NCI-H1105 (cell line): ENCODE data around the gene SPOCK3.

Experiments used
- DNase-seq: peaks from one replicate; lab custom pipeline; 2025; lab: John Stamatoyannopoulos, UW

SPOCK3 gene

DNA sequence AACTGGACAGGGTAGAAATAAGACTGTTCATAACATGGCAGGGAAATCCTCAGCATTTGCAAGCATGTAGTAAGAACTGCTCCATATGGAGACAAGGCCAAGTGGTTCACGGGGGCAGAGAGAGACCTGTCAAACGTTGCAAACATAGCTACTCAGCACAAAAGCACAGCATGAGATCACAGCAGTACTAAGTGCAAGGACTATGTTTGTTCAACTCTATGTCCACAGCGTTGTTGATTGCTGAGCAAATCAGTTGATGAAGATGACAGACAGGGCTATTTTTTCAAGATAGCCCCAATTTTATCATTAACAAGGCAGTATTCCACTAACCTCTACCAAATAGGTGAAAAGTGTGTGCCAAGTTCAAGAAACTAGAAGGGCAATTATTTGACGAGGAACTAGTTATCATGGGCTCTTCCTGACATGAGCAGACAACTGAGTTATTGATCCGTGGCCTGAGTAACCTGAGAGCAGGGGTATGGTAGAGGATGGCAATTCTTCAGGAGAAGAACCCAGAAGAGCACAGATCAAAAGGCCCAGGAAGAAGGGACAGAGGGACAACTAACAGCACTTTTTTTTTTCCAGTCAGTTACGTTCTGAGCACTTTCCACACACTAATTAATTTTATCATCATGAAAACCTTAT, 57.4 kb downstream of the SPOCK3 start:
- no peak for DNase-seq

GRCh38 chr4:167171928-167172327, 62.4 kb downstream of the SPOCK3 start:
- DNase-seq = no peak

DNA sequence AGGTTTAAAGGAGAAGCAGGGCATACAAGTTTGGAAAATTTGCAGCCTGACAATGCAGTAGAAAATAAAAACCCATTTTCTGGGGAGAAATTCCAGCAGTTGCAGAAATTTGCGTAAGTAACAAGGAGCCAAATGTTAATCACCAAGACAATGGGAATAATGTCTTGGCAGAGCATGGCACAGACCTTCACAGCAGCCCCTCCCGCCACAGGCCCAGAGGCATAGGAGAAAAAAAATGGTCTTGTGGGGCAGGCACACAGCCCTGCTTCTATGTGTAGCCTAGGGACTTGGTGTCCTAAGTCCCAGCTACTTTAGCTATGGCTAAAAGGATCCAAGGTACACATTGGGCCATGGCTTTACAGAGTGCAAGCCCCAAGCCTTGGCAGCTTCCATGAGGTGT, 65.7 kb downstream of the SPOCK3 start:
- no peak for DNase-seq

- DNase-seq = no peak
Measured at GRCh38 chr4:167150587-167150986, 83.7 kb downstream of the SPOCK3 start.

- no peak for DNase-seq
Measured at GRCh38 chr4:167144605-167145004, 89.7 kb downstream of the SPOCK3 start.

DNA sequence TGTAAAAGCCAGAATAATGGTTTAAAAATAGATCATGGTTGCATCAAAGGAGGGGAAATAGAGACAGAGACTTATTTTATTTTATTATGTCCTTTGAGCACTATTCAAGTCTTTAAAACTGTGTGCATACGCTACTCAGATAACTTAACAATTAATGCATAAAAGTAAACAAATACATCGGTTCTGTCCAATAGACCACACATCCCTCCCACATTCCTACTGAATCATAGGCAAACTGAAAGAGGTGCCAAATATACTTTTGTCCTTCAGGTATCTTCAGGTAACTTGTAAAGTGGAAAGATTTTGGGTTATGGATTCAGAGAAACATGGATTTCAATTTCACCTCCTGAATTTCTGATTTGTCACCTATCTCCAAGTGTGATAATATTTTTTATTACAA, 91.3 kb downstream of the SPOCK3 start:
- DNase-seq = no peak

- DNase-seq = no peak
Measured at GRCh38 chr4:167136270-167136669, 98.0 kb downstream of the SPOCK3 start.

GRCh38 chr4:167129146-167129545, 105.1 kb downstream of the SPOCK3 start:
- DNase-seq = no peak

- no peak for DNase-seq
Measured at GRCh38 chr4:167119392-167119791, 114.9 kb downstream of the SPOCK3 start.

DNA sequence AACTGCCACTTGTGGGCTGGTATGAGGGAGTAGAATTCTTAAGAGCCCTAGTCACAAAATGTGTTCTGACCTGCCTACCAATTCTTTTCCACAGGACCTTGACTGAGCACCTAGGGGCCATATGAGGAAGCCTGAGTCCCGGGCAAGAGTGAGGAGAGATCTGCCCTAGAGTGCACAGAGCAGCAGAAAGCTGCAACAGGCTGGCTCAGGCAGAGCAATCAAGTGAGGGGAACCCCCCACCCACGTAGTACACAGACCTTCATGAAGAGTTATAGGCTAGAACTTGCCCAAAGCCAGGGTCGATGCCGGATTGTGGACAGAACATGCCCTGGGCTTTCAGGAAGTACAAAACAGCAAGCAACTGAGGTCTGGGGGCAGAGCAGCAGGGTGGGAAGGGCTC, 117.0 kb downstream of the SPOCK3 start:
- DNase-seq = no peak

- no peak for DNase-seq
Measured at GRCh38 chr4:167114416-167114971, 119.8 kb downstream of the SPOCK3 start.

GRCh38 chr4:167111622-167112021, 122.7 kb downstream of the SPOCK3 start:
- DNase-seq = no peak

GRCh38 chr4:167111092-167111491, 123.2 kb downstream of the SPOCK3 start:
- no peak for DNase-seq

DNA sequence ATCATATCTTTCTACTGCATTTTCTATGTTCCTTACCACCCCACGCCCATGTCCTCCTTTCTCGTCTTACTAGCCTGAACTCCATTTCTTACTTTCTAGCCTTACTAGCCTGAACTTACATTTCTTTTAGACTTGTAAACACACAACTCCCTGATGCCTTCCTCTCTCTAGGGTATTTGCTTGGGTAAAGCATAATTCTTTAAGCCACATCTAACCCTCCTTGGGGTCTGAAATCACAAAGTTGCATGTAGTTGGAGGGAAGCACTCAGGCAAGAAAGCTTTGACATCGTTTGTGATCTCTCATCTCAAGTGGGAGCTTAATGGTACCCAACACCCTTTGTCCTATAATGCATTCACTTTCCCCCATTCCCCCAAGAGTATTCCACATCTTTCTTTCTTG, 124.4 kb downstream of the SPOCK3 start:
- no peak for DNase-seq

DNA sequence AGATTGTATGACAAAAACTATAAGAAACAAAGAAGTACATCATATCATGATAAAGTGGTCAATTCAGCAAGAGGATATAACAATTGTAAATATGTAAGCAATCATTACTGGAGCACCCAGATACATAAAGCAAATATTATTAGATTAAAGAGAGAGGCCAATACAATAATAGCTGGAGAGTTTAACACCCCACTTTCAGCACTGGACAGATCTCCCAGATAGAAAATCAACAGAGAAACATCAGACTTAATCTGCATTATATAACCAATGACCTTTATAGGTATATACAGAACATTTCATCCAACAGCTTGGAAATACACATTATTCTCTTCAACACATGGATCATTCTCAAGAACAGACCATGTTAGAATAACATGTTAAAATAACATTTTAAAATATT, 128.4 kb downstream of the SPOCK3 start:
- no peak for DNase-seq

- DNase-seq = no peak
Measured at GRCh38 chr4:167102475-167102874, 131.8 kb downstream of the SPOCK3 start.

DNA sequence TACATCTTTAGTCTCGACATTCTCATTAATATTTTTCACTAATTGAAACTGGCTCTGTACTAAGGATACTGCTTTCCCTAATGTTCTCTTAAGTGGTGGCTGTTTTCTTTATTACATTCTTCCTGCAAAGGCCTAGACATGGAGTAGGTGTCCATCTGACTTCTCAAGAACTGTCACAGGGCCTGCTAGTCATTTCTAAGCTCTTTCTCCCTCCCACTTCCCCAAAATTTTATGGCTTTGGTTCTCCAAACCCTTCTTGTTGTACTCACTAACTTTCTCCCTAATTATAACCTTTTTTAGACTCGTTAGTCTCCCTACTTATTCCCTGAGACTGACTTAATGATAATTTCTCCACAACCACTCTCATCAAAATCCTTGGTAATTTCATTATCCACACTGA, 133.3 kb downstream of the SPOCK3 start:
- DNase-seq = no peak

DNA sequence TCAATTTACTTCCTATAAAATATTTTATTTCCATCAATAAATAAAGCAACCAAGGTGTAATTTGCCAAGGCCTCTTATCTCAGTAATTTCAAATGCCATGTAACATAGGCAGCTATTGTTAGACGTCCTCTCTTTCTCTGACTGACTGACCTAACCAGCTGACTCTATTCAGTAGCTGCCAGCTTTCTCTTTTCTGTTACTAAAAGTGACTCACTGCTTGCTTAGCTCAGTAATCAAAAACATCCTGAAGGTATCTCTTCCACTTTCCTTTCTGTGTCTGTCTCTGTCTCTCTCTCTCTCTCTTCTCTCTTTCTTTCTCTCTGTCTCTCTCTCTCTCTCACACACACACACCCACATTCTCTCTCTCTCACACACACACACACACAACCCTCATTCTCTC, 134.2 kb downstream of the SPOCK3 start:
- DNase-seq = peak; percentile 18

DNA sequence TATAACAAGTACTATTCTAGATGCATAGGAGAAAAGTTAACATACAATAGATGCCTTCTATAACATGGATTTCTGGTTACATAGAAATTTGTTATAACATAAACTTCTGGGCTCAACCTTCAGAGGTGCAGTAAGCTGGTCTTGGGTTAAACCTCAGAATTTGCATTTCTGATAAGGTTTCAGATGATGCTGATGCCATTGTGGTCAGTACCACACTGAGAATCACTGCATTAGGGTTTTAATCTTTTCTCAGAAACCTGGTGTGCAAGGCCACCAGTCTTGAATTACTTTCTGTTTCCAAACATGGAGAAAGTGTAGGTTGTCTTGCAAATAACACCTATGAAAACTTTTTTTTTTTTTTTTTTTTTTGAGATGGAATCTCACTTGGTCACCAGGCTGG, 146.2 kb downstream of the SPOCK3 start:
- no peak for DNase-seq

- DNase-seq = no peak
Measured at GRCh38 chr4:167084321-167084720, 150.0 kb downstream of the SPOCK3 start.

- DNase-seq = no peak
Measured at GRCh38 chr4:167079762-167080161, 154.5 kb downstream of the SPOCK3 start.

DNA sequence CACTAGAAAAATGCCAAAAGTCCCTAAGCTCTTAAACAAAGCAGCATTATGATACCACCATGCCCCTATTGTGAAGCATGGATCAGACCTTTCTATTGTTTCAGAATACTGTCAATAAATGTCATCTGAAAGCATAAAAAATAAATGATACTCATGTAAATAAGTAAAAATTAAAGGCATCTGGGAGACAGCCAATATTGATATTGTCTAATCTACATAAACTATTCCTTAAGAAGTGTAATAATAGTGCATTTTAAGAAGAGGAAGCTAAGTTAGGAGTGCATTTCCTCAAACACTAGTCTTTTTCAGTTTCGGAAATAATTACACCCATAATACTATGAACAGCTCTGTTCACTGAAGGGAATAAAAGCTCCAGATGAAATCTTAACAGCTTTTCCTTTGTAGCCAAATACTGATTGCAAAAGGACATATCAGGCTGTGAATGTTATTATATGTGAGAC, 181.6 kb downstream of the SPOCK3 start:
- no peak for DNase-seq

DNA sequence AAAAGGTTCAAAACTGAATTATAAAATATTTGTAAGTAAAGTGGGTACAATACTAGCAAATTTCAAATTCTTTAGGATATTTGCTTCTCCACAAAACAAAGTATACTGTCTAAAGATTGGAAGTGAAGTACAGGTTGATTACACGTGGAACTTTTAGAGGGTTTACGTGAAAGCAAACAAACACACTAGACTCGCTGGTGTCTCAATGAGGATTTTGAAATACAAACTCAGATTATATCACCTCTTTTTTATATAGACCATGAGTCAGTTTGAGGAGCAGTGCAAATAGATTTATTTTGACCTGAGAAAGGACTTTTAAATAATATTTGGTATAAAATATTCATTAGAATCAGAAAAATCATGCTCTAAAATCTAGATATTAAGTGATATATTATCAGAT, 185.0 kb downstream of the SPOCK3 start:
- no peak for DNase-seq

DNA sequence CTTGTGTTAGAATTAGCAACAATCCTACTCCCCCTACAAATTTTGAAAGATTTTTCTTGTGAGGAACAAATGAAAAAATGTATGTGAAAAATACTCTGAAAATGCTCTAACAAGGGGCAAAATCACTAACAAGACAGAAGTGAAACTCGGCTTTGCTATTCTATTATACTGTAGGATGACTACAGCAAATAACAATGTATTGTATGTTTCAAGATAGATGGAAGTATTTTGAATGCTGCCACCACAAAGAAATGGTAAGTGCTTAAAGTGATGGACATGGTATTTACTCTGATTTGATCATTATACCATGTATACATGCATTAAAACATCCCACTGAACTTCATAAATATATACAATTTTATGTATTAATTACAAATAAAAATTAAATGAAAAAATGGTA, 192.8 kb downstream of the SPOCK3 start:
- DNase-seq = no peak
